CD4-positive, alpha-beta T cell treated with Interleukin-6 at 100 ng/mL for 8 hours (primary cell): ENCODE results near the gene ADCY7.

Experiments used
- DNase-seq: peaks from one replicate; pipeline ENCODE4 v3.0.0-alpha.2; 2020; ENCODE audit warnings: mixed read lengths, low spot score

ADCY7 gene

DNA sequence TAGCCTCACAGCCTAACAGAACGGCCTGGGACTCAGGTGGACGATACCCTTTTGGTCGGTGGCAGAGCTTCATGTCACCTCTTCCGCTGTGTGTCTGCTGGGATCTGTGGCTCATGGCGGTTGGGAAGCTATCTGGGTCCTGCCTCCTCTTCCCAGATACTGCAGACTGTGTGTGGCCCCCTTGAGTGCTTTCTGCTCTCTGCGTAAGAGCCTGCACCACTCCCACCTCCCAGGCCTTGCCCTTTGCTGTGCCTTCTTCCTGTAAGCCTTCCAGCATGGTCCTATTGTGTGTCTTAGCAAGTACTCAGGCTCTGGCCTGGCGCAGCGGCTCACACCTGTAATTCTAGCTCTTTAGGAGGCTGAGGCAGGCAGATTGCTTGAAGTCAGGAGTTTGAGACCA is 17.5 kb upstream of the ADCY7 start:
- DNase-seq, result no peak

DNA sequence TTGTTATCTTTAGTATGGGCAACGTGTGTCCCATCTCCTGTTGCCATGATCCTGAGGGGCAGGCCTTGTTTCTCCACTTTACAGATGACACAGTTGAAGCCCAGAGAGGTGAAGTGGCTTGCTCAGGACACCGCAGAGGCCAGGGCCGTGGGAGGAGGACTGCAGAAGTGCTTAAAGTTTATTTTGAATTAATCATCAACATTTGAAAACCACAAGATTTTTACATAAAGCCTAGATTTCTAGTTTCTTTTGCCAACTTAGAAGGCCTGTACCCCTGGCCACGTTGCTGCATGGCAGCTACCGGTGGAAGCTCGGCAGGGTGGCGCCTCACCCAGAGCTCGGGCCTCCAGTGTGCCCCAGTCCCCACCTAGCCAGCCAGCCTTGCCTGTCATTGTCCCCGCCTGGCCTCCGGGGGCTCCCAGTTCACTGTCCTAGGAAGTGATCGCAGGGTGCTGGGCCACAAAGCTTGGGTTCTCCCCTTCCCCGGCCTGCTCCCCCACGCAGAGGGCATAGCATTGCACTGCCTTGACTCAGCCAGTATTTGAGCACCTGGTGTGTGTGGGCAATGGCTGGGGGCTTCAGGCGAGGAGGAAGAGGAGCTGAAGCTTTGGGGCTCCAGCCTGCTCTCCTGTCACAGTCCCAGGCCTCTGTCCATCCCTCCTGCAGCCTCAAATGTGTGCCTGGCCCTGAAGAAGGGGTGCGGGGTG is 14.8 kb upstream of the ADCY7 start:
- no peak for DNase-seq

DNA sequence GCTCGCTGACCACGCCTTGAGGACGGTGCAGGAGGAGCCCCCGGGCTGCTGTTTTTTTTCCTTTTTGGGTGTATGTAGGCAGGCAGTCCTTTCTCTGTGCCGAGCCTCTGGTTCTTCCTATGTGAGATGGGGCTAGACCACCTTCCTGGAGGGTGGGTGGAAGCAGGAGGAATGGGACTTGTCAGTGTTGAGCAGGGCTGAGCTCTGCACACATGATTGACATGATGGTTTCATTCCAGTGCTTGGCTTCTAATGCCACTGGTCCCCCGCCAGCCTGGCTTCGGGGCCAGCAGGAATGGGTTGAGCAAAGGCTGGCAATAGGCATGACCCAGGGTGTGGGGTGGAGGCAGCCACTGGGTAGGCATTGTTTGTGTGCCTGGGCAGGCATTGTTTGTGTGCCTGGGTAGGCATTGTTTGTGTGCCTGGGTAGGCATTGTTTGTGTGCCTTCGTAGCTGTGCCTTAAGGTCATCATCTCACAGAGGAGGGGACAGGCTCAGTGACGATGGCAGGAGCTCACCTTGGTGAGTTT is 14.2 kb upstream of the ADCY7 start:
- DNase-seq, result no peak

- DNase-seq, result no peak
Observed at GRCh38 chr16:50252874-50253513, 13.4 kb upstream of the ADCY7 start.

- DNase-seq, result no peak
Observed at GRCh38 chr16:50253514-50253910, 12.8 kb upstream of the ADCY7 start.

DNA sequence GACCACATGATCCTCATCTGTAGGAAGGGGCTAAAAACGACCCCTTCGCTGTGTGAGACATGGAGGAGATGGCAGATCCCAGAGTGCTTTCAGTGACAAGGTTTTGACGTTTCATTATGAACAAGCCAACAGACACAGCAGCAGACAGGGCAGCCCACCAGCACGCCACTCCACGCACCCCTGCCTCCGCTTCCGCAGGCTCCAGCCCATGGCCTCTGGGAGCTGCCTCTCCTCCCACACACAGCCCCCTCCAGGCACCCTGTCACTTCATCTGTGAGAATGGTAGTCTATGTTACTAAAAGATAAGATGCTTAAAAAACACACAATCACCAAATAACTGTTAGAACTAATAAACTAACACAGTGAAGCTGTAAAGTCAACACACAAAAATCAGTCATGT is 12.3 kb upstream of the ADCY7 start:
- no peak for DNase-seq

- no peak for DNase-seq
Observed at GRCh38 chr16:50255538-50255937, 10.8 kb upstream of the ADCY7 start.

- no peak for DNase-seq
Observed at GRCh38 chr16:50256604-50257003, 9.7 kb upstream of the ADCY7 start.

DNA sequence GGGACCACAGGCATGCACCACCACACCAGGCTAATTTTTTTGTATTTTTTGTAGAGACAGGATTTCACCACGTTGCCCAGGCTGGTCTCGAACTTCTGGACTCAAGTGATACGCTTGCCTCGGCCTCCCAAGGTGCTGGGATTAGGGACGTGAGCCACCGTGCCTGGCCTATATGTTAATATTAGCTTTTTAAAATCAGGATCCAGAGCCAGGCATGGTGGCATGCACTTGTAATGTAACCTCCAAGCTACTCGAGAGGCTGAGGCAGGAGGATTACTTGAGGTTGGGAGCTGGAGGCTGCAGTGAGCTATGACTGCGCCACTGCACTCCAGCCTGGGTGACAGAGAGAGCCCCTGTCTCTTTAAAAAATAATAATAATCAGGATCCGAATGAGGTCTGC is 8.5 kb upstream of the ADCY7 start:
- no peak for DNase-seq

DNA sequence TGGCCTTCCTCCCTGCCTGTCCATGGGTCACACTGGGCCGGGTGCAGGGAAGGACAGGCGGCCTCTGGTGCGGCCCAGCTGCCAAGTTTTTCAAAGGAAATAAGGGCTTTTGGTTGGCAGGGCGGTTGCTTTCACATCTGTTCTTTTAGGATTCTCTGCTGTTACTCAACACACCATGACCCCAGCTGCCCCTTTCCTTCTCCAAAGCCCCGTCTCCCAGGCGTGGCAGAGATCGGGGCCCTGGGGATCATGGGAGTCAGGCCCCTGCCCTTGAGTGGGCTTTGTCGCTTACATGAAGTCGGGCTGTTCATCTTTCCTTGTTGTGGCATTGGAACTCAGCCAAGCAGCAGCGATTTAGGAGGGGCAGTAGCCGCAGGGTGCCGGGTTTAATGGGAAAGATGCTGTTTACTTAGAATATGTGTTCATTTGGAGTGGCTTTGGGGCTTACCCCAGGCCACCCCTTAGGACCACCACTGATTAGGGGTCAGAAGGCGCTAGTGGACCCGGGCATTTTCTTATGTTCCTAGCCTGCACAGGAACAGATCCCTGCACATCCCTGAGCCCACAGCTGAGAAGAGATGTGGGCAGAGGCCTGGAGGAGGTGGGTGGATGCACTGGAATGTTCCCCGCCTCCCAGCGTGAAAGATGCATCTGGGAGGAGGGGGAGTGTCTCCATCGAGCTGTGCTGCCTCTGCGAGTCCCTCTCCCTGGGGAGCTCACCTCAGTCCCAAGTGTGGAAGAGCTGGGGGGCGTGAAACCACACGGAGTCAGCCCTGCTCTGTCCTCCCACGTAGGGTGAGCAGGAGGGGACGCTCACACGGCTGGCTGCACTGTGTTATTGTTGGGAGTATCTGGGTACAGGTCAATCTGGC is 6.8 kb upstream of the ADCY7 start:
- DNase-seq, result no peak

GRCh38 chr16:50260206-50261159 is 5.9 kb upstream of the ADCY7 start:
- DNase-seq, result no peak

DNA sequence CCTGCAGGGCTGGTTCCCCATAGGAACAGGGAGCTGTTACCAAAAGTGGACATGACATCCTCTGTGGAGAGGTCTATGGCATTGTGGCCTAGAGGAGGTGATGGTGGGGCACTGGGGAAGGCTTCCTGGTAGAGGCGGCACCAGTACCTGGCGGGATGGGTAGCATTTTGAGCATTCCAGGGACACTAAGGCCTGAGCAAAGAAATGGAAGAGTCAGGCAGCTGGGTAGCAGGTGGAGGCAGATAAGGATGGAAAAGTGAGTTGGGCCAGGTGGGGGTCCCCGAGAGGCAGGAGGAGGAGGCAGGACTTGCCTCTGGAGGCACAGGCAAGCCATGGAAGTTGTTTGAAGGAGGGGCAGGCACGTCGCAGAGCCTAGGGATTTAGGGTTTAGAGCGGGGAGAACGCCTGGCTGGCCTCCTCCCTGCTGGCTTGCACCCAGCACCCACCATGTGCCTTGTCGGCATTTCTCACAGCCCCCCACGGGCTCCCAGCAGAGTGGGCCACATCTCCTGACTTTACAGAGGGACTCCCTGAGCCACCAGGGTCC is 5.1 kb upstream of the ADCY7 start:
- no peak for DNase-seq

DNA sequence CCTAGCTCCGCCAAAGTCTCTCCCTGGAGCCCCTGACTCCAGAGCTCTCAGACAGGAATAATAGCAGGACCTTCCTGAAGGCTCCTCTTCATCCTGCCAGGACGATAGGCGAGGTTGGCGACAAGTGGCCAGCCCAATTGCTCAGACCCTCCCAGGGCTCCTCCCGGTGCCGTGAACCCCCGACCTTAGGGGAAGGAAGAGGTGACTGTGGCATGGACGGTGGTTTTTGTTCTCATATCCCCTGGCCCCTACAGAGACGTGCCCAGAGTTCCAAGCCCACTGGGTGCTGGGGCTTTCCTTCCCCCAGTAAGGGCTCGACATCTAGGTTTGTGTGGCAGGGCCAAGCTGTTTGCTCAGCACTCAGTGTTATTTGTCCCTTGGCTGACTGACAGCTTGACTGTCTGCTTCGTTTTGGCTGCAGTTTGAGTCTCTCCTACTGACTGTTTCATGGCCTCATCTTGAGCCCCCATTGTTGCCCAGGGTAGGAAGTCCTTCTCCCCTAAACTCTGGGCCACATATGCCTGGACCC is 4.6 kb upstream of the ADCY7 start:
- DNase-seq, result no peak

DNA sequence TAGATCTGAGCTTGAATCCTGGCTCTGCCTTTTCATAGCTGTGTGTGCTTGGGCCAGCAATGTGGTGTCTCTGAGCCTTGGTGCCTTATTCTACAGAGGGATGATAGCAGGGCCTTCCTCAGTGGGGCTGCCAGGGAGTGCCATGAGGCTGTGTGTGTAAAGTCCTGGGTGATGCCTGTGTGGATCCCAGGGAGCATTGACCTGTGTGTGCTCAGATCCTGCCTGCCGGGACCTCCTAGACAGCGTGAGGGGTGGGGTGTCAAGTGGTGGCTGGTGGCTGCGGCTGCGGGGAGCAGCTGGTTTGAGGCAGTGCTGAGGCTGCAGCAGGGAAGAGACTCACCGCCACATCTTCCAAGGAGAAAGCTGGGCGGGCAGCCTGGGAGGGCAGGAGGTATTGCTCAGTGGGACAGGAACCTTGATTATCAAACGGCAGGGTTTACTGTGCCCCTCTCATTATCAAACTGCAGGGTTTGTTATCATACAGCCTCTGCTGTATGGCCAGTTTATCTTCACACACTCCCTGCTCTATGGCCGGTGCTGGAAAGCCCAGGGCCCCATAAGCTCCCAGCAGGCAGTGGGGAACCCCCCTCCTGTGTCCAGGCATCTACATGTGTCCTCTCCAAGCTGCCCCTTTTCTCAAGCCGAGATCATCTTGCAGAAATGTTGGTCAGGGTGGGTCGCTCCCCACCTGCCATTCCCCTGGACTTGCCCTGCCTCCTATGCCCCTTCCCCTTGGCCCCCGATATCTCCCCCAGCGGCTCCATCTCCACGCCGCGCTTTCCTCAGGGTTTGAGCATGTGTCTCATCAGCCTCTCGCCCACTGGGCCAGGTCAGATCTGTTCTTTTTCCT is 3.1 kb upstream of the ADCY7 start:
- DNase-seq, result no peak

DNA sequence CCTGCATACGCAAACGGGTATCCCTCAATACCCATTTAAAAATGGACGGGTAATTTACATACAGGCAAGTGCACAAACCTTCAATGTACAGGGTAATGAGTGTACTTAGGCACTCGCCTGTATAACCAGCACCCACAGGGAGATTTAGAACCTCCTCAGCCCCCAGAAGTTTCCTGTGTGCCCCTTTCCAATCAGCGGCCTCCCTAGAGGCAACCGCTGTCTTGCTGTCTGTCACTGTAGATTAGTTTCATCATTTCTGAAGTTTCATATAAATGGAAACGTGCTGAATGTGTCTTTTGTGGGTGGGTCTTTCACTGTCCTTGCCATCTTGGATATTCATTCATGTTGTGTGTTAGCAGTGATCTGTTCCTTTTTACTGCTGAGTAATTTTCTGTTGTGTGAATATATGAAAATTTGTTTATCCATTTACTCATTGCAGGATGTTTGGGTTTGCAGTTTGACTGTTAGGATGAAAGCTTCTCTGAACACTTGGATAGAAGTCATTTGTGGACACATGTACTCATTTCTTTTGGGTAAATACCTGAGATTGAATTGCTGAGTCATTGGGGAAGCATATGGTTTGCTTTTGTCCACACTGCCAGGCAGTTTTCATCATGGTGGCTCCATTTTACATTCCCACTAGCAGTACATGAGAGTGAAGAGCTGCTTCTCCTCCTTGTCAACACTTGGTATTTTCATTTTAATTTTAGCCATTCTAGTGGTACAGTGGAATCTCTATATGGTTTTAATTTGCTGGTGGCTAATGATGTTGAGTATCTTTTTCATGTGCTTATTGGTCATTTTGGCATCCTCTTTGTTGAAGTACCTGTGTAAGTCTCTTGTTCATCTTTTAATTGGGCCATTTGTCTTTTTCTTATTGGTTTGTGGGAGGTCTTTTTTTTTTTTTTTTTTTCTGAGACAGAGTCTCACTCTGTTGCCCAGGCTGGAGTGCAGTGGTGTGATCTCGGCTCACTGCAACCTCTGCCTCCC is 2.1 kb upstream of the ADCY7 start:
- no peak for DNase-seq

DNA sequence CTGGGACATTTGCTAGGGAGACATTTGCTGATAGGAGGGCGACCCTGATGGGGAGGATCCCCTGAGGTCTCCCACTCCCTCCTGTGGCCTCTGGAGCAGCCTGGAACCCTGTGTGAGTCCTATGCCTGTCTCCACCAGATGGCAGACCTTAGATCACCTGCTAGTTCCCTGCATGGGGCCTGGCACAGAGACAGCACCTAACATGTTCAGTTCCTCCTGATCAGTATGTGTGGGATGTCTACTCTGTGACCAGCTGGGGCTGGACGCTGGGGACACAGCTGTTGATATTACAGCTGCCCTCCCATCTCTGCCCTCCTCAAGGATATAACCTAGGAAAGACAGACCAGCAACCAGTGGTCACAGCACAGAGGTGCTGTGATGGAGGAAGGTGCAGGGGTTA is 1.1 kb upstream of the ADCY7 start:
- peak; percentile 67 for DNase-seq

DNA sequence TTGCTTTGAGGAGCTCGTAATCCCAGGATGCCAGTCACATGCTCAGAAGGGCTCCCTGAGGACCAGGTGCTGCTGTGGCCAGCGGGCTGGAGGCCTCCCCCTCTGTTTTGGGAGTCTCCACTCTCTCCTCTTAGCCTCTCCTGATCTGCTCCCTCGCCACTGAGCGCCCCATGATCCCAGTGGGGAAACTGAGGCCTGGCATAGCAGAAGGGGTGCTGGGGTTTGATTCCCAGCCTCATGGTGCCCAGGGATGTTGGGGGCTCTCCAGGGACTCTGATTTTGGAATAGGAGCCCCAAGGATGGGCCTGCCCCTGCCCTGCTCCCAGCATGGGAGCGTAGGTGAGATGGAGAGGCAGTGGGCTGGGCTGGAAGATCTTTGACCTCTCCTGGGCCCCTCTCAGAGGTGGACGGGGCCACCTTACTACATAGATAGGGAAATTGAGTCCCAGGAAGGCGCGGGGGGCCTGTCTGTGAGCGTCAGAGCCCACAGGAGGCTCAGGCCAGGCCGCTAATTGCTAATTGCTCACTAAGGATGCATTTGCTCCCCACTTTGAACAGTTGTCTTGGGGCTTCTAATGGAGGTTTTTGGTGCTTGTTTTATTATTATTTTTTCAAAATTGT is 525 bp upstream of the ADCY7 start:
- DNase-seq, result no peak

GRCh38 chr16:50267151-50267631 is 840 bp downstream of the ADCY7 start:
- no peak for DNase-seq
